ENCODE results near the gene MLST8.
A peak's percentile ranks its signal among the peaks of the same experiment; 100 is the strongest.
"Not testable (repeated sequence)": the region's sequence is repeated elsewhere in the genome, so short reads cannot be mapped to it uniquely, and the experiment has no call there.

MLST8 gene

DNA sequence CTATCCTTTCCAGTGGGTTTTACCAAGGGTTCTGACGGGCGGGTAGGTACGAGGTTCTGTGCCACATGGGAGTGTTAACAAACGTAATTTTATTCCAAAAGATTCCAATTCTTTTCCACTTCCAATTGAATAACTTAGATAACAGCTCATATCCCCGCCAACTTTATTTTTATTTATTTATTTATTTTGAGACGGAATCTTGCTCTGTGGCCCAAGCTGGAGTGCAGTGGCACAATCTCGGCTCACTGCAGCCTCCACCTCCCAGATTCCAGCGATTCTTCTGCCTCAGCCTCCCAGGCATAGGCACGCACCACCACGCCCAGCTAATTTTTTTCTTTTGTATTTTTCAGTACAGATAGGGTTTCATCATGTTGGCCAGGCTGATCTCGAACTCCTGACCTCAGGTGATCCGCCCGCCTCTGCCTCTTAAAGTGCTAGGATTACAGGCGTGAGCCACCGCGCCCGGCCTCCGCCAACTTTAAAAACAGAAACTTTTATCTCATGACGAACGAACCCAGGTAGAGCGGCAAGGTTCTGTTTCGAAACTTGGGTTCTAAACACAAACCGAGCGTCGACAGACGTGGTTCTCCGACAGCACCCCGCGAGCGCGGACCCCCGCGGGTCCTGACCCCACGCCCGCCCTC lies 45.5 kb downstream of the MLST8 start:
- DNase-seq = no peak

DNA sequence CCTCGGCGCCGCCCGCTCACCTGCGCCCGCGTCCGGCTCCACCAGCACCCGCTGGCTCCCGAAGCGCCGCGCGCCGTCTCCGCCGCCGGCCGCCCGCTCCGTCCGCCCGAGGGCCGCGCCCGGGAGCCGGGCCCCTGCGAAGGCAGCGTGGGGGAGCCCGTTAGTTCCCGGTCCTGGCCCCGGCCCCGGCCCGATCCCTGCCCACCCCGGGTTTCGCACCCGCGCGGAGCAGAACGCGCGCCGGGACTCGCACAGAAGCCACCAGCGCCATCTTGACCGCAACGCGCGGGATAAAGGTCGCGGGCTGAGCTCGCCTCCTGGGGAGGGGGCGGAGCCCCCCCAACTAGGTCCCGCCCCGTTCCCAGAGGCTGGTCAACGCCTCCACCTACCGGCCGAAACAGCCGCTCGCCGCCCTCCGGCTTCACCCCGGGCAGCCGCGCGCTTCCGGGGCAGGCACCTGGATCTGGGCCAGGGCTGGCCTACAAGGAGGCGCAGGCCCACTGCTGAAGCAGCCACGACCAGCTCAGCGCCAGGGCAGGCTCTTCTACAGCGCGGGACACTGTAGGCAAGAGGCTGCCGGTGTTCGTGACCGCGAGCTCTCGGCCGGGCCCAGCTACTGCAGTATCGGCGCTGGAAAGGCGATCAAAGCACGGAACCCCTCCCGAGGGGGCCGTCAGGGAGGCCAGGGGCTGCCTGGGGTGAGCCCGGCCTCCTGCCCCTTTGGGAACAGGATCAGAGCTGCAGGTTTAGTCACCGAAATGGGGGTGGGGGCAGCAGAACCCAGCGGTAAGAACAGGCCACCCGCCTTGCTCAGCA lies 46.2 kb downstream of the MLST8 start, which contains the start of gene ECI1:
ECI1 (minus strand) TSS at position 292 of the 816 bp plus-strand sequence; CDS start at position 271, 21 bp downstream.
- DNase-seq = peak; percentile 96

DNA sequence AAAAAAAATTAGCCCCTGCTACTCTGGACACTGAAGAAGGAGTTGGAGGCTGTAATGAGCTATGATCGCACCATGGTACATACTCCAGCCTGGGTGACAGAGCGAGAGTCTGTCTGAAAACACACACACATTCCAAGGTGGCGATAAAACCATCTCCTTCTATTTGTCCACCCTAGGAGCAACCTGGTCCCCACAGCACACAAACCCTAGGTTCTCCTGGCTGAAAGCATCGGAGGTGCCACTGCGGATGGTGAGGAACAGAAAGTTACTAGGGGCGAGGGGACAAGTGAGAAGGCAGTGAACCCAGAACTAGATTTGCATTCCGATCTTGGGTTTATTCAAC lies 47.5 kb downstream of the MLST8 start:
- DNase-seq = no peak

DNA sequence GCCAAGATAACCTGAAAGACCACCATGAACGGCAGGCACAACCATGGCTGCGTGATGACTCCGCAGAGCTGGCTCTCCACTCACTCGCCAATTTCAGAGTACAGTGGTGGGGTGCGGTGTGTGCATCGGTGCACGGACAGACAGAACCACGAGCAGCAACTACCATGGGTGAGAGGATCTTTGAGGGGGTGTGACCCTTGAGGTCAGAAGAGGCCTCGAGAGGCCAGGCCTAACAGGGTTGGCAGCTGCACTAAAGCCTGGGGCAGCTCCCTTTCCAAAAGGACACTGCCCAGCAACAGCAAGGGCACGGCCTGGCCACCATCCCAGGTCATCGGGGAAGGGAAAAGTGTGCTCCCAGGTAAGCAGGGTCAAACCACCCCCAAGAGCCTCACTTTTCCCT lies 48.0 kb downstream of the MLST8 start:
- no peak for DNase-seq

DNA sequence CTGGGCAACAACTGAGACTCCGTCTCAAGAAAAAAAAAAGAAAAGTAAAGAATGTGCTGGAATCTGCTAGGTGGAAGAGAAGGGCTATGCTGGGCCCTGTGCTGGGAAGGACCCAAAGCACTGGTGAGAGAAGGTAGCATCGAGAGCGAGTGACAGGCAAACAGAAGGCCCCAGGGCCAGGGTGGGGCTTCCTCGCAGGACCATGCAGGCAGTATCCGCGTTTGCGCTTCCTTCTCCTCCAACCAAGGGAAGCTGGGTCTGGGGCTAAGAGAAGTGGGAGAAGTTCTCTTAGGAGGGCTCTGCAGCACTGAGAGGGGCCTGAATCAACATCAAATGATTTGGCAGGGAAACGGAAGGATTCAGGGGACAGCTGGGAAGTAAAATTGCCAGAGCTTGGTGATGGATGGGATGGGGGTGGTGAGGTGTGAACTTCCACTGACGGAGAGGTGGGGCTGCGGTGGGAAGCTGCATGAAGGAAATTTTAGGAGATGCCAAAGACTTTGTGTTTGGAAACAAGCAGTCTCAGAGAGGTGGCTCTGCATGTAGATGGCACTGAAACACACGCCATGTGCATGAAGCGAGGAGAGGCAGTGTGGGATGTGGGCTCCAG lies 51.4 kb downstream of the MLST8 start:
- DNase-seq = no peak

DNA sequence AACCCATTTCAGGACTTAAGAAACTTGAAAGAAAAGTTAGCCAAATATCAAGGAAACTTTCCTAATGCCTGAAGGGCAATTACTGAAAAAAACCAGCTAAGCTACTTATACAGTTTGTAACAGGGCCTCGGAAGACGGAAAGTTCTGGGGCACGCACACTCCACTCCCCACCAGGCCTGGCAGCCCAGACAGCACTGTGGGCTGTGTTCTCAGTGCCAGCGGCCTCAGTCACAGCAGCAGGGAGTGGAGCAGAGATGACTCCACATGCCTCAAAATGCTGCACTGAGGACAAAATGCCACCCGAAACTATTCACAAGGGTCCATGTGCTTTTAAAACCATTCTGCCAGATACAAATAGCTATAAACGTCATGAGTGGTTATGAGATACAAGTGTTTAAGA lies 52.5 kb downstream of the MLST8 start:
- no peak for DNase-seq

DNA sequence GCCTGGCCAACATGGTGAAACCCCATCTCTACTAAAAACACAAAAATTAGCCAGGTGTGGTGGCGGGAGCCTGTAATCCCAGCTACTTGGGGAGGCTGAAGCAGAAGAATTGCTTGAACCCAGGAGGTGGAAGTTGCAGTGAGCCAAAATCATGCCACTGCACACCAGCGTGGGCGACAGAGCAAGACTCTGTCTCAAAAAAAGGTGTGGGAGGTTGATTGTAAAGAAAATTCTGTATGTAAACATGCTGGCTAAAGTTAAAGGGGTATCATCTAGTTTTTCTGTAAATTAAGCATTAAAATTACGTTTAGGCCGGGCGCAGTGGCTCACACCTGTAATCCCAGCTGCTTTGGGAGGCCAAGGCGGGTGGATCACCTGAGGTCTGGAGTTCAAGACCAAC lies 53.3 kb downstream of the MLST8 start:
- not testable (repeated sequence) for DNase-seq

All from T1000 (cell line).